GM18909 (cell line): ENCODE measurements around the gene OR10H2.
"Not testable (repeated sequence)": the region's sequence is repeated elsewhere in the genome, so short reads cannot be mapped to it uniquely, and the experiment has no call there.

Experiments
- ATAC-seq: cut with Tn5 transposase; IDR thresholded peaks from one replicate; pipeline ENCODE4 v1.9.1; 2021; ENCODE audit warnings: mild to moderate bottlenecking; ENCODE audit not compliant: unreplicated experiment, poor library complexity

The OR10H2 gene

GRCh38 chr19:15727724-15728123, at the start of gene OR10H2:
Gene OR10H2, plus strand, starts transcription at chr19:15728024. Its CDS starts 20 bp downstream, at chr19:15728044.
- no peak for ATAC-seq

GRCh38 chr19:15679089-15679488, 48.7 kb upstream of the OR10H2 start:
- no peak for ATAC-seq

GRCh38 chr19:15679865-15680264, 48.0 kb upstream of the OR10H2 start:
- not testable (repeated sequence) for ATAC-seq

- ATAC-seq, result no peak
These were observed 47.1 kb upstream of the OR10H2 start for GRCh38 chr19:15680478-15681322.

- ATAC-seq, result no peak
These were observed 44.4 kb upstream of the OR10H2 start for GRCh38 chr19:15683411-15683810.

GRCh38 chr19:15684828-15685227, 43.0 kb upstream of the OR10H2 start:
- no peak for ATAC-seq

GRCh38 chr19:15696654-15697194, 31.1 kb upstream of the OR10H2 start:
- no peak for ATAC-seq

- ATAC-seq, result no peak
These were observed 25.9 kb upstream of the OR10H2 start for GRCh38 chr19:15701757-15702533.

- ATAC-seq, result no peak
These were observed 25.3 kb upstream of the OR10H2 start for GRCh38 chr19:15702534-15702930.

- ATAC-seq, result no peak
These were observed 13.2 kb upstream of the OR10H2 start for GRCh38 chr19:15714638-15715037.

- ATAC-seq, result no peak
These were observed 12.2 kb upstream of the OR10H2 start for GRCh38 chr19:15715642-15716041.

GRCh38 chr19:15717809-15718208, 10.0 kb upstream of the OR10H2 start:
- no peak for ATAC-seq

- ATAC-seq, result no peak
These were observed 6.6 kb upstream of the OR10H2 start for GRCh38 chr19:15721268-15721667.

GRCh38 chr19:15722956-15723355, 4.9 kb upstream of the OR10H2 start:
- no peak for ATAC-seq

GRCh38 chr19:15730538-15730937, 2.7 kb downstream of the OR10H2 start:
- ATAC-seq, result no peak

GRCh38 chr19:15732388-15732787, 4.6 kb downstream of the OR10H2 start:
- no peak for ATAC-seq

- no peak for ATAC-seq
These were observed 6.1 kb downstream of the OR10H2 start for GRCh38 chr19:15733895-15734294.

- no peak for ATAC-seq
These were observed 9.9 kb downstream of the OR10H2 start, which contains the start of gene OR10H3 for GRCh38 chr19:15737722-15738121. Gene OR10H3, plus strand, starts transcription at chr19:15737985. Its CDS starts 3,408 bp downstream, at chr19:15741393.

- no peak for ATAC-seq
These were observed 13.0 kb downstream of the OR10H2 start for GRCh38 chr19:15740785-15741184.

- no peak for ATAC-seq
These were observed 20.4 kb downstream of the OR10H2 start for GRCh38 chr19:15748239-15748638.

- no peak for ATAC-seq
These were observed 30.6 kb downstream of the OR10H2 start for GRCh38 chr19:15758379-15758778.
